HG02885 (cell line): ENCODE measurements around the gene ROR2.

Source experiments
- ATAC-seq: cut with Tn5 transposase; IDR thresholded peaks from one replicate; pipeline ENCODE4 v1.9.1; 2021; ENCODE audit warnings: mild to moderate bottlenecking; ENCODE audit not compliant: unreplicated experiment, poor library complexity

ROR2 gene

DNA sequence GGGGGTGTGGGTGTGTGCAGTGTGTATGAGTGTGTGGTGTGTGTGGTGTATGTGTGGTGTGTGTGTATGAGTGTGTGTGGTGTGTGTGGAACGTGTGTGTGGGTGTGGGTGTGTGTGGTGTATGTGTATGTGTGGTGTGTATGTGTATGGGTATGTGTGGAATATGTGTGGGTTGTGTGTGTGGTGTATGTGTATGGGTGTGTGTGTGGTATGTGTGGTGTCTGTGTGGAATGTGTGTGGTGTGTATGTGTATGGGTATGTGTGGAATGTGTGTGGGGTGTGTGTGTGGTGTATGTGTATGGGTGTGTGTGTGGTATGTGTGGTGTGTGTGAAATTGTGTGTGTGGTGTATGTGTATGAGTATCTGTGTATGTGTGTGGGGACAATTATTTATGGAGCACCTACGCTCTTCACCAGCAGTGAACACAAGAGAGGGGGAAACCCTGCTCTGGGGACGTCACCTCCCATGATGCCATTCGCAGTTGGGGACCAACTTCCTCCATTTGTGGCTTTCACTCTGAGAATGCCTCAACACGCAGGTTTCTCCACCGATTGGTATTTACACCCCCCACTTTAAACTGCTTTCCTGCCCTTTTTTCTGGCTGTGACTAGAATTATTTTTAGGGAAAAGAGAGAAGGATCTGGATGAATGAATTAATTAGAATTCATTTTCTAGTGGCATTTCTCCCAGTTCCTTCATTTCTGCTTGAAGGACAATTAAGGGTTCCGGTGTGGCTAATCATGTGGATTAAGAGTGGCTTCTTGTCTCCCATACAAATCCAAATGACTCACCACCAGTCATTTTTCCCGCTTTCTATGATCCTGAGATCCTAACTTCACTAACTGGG, 238.1 kb downstream of the ROR2 start:
- ATAC-seq = peak; percentile 95

DNA sequence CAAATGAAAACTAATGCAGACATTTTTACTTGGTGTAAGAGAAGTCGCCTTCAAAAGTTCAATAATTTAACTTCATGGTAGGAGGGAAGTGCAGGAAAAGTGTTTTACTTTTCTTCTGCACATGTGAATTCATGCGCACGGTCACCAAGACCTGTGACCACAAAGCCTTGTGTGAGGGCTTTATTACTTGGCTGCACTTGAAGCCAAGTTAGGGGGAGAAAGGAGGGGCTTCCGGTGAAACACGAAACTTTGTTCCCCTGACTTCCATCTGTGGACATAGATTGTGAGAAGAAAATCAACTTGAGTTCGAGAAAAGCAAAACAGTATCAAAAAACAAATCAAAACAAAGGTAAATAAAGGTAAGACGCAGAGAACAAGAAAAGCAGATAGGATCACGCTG, 239.9 kb downstream of the ROR2 start:
- no peak for ATAC-seq

DNA sequence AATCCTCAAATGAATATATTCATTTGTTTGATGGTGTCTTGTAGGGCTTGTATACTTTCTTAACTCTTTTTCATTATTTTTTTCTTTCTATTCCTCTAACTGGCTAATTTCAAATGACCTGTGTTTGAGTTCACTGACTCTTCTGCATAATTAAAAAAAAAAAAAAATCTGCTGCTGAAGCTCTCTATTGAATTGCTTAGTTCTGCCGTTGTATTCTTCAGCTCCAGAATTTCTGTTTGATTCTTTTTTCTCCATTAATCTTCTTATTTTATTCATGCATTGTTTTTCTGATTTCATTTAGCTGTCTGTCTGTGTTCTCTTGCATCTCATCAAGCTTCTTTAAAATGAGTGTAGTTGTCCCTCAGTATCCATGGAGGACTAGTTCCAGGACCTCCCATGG, 244.6 kb downstream of the ROR2 start:
- ATAC-seq = no peak

DNA sequence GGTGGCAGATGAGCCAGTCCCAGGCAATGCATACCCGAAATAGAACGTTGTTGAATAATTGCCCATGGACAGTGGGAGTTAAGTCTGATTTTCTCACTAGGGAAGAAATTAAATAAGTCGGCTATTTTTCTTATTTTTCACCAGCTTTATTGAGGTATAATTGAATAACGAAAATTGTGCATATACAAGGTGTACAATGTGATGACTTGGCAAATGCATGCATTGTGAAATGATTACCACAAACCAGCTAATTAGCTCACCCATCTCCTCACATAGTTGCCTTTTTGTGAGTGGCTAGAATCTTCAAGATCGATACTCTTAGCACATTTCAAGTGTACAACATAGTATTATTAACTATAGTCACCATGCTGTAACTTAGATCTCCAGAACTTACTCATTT, 249.6 kb downstream of the ROR2 start:
- ATAC-seq = no peak

DNA sequence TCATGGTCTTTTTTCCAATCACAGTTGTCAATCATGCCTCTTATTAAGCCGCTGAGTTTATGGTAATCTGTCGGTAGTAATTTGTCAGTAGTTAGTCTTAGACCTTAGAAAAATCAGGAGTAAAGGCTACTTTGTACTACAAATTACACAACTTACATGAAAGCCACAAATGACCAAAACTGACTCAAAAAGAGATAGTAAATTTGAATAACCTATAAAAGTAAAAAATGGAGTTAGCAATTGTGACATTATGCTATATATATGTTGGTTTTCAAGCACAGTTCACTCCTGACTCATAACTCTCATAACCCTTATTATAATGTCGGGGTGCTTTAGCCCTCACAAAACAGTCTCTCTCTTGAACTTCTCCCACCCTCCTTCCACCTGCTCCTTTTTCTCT, 251.8 kb downstream of the ROR2 start:
- no peak for ATAC-seq

DNA sequence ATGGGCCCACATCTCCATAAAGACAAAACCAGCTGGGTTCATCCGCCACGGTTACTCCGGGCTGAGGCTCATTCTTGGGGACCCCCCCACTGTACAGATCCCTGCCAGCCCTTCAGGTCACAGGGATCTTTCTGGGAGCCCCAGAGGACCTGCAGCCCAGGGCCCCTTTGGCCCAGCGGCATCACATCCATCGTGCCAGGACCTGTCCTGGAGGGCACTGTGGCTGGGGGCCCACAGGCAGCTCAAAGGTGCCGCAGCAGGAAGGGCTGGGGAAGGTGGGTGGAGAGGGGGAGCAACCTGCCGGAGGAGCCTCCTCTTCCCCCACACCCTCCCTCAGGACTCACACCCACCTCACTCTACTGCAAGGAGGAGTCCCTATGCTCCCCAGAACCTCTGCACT, 252.8 kb downstream of the ROR2 start:
- no peak for ATAC-seq

DNA sequence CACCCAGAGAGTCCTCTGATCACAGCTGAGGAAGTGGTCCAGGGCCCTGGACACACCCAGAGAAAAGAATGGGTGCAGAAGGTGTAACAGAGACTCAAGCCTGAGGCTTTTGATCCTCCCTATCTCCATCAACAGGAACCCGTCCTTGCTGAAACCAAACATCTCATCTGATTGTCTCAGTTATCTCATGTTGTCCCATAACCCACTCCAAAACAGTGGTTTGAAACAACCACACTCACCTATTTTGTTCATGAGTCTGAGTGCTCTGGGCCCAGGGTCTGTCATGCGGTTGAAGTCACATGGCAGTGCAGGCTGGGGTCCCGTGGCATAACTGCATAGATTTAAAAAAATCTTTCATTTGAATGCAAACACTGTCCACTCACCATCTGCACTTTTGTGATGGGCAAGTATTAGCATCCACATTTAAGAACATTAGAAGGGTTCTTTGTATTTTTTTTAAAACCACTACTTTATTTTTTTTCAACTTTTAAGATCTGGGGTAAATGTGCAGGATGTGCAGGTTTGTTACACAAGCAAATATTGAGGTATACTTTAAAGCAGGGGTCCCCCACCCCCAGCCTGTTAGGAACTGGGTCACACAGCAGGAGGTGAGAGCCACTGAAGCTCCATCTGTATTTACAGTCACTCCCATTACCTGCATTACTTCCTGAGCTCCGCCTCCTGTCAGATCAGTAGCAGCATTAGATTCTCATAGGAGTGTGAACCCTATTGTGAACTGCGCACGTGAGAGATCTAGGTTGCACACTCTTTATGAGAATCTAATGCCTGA, 255.8 kb downstream of the ROR2 start:
- ATAC-seq = no peak

DNA sequence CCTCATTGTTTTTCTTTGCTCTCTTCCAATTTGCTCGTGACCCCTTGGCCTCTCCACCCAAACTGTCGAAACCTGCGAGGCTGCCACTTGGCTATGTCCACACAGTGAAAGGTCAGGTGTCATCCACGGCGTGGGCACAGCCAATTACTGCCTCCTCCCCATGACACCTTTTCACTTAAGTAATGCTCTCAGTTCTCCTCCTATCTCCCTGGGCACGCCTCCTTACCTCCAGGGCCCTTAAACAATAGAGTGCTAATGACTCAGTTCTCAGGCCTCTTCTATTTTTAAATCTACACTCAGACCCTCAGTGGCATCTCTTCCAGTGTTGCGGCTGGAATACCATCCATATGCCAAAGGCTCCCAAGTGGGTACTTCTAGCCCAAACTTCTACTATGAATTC, 256.8 kb downstream of the ROR2 start:
- ATAC-seq = no peak

DNA sequence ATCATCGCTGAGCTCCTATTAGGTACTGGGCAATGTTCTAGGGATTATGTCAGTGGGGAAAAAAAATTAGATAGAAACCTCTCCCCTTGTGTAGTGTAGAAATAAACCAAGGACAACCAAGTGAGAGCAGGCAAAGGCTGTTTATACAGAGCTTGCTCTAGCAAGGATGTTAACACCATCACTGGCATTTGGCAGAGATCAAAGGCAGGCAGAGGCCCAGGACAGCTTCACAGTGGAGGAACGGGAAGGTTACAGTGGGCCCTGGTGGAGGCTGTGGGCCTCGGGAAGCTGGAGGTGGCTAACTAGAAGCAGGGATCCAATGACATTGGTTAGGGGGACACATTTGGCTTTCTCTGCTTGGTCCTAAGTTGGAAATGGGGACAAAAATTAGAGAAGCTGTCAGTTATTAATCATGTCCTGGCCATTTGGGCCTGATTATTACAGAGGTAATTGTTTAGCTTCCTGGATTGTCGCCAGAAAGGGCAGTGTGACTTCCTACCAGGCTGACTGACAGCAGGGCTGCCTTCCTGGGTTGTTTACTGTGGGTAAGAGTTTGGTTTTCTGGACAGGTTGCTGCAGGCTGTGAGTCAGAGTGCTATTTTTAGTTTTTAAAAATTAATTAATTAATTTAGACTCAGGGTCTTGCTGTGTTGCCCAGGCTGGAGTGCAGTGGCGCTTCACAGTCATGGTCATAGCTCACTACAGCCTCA, 259.3 kb downstream of the ROR2 start:
- no peak for ATAC-seq

DNA sequence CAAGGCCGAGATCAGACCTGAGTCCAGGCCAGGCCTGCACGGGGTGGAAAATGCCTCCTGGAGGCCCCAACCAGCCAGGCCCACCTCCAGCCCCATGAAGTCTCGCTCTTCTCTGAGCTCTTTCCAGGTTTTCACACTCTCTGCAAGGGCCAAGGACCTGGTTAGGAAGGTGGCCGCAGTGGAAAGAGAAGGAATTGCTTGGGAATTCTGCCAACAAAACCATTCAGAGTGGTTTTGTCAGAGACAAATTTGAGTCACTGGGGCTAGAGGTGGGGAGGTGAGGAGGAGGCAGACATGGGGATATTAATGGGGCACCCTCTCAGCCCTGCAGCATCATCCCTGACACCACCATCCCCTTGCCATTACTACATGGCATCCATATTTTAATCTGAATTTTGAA, 261.0 kb downstream of the ROR2 start:
- ATAC-seq = no peak

DNA sequence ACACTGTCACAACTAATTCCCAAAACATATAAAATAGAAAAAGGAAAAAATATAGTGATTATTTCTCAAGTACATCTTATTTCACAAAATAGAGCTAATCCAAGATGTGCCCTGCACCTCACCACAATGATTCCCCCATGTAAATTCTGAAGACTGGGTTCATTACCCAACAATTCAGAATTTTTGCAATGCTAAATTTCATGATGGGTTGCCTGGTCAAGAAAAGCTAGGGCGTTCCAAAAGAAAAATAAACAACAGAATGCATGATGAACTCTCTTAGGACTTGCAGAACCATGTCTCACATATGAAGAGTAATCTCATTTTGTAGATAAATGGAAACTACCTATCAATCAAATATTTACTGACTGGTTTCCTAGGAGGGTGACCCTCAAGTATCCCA, 266.8 kb downstream of the ROR2 start:
- no peak for ATAC-seq

DNA sequence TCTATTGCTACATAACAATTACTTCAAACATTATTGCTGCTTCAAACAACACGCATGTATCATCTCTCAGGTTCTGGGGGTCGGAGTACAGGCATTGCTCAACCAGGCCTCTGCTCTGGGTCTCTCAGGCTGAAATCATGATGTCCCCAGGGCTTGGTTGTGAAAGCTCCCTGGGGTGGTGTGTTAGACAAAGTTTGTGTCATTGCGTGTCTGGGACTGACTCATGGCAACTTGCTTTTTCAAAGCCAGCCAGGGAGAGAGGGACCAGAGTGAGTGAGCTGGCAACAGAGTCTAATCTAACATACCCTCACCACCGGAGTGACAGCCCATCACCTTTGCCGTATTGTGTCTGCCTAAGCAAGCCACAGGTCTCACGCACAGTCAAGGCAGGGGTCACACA, 267.2 kb downstream of the ROR2 start:
- no peak for ATAC-seq

DNA sequence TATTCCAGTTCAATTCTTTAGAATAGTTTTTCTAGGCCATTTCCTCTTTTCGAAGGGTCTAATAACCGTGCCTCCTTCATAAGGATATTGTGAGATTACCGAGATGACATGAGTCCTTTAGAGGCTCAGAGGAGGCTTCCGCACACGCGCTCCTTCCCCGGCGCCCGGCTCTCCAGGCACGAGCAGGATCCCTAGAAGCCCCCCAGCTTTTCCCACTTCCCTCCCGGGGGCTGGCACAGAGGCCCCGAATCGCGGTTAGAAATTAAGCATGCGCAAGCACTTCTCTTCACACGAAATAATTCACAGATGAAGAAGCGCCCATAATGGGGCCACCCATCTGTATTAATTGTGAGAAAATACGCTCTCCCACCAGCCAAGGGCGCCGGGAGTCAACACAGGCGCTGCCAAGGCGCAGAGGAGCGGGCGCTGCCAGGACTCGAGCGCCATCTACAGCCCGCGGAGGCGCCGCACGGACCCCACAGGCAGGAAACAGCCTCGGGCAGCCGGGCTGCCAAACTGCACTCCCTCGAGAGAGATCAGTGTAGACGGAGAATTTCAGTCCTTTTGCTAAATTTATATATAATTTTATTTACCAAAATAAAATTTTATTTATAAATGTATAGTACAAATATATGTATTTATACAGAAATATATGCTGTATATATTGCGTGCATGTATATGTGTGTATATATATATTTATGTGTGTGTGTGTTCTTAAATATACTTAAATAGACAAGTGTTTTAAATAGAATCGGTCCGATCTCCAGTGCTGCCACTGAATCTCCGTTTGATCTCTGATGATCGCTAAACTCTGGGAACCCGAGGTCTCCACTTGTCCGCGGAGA, 268.3 kb downstream of the ROR2 start:
- ATAC-seq = no peak

DNA sequence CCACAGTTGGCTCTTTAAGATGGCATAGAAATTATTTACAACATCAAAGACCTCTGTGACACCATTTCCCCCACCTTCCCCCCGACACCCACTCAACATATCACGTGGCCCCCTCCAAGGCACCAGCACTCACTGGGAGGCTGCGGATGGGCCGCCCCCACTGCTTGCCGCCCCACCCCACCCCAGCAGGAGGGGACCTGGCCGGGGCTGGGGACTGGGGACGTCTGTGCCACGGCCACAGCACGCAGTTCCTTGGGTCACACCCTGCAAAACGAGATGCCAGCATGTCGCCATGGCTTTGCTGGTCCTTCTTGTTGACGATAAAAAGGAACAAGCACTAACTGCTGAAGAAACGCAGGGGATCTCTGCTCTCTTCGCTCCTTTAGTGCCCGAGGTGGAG, 269.0 kb downstream of the ROR2 start:
- no peak for ATAC-seq

DNA sequence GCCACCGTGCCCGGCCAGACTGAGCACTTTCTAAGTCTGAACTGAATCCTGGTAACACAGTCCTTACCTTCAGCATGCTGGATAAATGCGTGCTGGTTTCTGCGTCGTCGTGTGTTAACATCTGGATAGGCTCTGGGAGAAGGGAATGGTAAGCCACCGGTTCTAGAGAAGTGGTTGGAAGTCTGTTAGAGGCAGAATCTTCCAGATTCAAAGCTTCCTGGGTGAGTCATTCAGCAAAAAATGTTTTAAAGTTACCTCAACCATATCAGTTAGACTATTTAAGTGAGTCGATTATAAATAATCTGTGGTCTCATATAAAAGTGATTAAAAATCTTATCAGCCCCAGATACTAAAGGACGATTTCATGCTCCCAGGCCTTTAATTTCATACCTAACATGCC, 269.9 kb downstream of the ROR2 start:
- no peak for ATAC-seq

DNA sequence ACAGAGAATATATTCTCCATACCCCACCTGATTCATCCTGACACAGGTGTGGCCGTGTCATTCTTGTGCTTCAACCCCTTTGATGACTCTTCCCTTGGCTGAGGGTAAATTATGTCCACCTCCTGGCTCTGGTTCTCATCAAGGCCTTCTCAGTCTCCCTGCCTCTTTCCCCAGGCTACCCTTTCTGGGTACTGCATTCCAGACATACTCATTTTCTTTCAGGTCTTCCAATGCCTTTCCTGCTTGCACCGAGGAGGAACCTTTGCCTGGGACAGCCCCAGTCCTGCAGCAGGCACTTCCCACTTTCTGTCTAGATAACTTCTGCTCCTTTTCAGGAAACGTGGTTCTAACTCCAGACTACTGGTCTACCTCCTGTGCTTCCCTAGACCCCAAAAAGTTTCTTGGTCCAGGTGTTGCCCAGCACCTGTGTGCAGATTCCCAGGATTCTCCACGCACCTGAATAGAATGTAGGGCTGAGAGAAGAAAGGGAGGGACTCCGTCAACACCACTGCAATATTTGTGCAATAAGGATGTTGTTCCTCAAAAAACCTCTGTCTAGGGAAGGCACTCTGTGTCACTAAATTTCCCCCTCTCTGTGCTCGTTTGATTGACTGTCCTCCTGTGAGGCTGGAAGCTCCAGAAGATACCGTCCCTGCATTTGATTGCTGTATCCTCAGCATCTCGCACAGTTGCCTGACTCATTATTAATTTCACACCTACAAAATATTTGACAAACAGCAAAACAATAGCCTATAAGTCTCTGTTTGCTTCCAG, 271.0 kb downstream of the ROR2 start:
- ATAC-seq = no peak

DNA sequence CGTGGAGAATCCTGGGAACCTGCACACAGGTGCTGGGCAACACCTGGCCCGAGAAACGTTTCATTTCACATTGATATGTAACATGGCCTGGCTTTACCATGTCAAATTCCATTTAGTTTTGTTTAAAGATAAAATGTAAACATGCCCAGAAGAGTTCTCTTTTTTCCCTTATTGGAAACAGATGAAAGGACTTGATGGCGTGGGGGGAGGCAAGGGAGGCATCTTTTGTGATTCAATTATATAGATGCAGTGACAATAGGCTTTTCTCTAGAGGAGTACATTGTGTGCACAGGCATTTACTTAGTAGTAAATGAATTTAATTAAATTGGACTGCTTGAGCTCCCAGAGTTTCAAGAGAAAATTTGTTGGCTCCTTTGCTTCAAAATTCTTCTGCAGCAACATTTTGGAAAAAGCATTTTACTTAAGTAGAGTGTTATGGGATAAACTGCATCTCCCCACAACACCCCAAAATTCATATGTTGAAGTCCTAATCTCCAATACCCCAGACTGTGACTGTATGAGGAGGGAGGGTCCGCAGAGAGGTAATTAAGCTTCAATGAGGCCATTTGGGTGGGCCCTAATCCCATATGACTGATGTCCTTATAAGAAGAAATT, 272.1 kb downstream of the ROR2 start:
- no peak for ATAC-seq

DNA sequence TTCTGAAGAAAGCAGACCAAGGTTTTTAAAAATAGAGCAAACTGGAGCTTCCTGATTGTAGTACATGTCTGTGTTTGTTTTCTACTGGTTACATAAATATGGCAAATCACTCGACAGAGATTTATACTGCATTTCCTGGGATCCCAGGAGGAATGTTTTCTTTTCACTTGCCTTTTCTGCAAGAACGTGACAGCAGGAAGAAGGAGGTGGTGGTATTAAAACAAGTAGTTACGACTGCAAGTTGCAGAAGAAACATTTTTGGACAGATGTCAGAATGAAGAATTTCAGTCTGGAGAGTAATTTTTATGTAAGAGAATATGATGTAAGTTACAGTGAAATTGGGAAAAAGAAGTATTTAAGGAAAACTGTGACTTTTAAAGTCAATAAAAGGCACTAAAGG, 272.7 kb downstream of the ROR2 start:
- ATAC-seq = no peak

DNA sequence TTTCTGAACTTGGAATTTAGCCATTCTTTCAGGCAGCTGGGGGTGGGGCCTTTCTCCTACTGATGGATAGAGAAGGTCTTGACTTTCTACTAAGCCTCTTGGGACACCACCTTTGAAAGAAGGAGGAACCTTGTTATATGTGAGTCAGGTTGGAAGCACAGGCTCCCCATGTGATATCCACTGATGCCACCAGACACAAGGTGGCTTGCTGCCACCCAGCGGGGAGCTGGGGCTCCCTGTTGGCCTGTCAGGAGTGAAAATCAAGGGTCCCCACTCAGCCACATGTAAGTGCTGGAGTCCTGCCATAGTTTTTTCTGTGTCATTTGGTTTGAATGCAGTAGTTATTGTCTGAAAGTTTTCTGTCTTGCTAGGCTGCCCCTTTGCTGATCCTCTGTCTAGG, 274.0 kb downstream of the ROR2 start:
- ATAC-seq = no peak
